Stromal cell of bone marrow (primary cell): ENCODE data around the gene RGS9.
"Not testable (repeated sequence)": the region's sequence is repeated elsewhere in the genome, so short reads cannot be mapped to it uniquely, and the experiment has no call there.

Experiments
- DNase-seq: peaks from one replicate; pipeline ENCODE4 v3.0.0-alpha.2; 2012; ENCODE audit warnings: low read depth

RGS9 gene

GRCh38 chr17:65137021-65137939 is at the start of gene RGS9:
TSS of gene RGS9 (plus strand) at chr17:65137370. CDS start at chr17:65137541, 171 bp downstream.
- peak; percentile 26 for DNase-seq

- DNase-seq = no peak
These were observed 48.4 kb upstream of the RGS9 start for GRCh38 chr17:65088621-65089360.

GRCh38 chr17:65092262-65092661 is 44.9 kb upstream of the RGS9 start:
- DNase-seq = no peak

GRCh38 chr17:65092721-65093356 is 44.3 kb upstream of the RGS9 start:
- DNase-seq = not testable (repeated sequence)

- no peak for DNase-seq
These were observed 43.2 kb upstream of the RGS9 start for GRCh38 chr17:65093930-65094329.

GRCh38 chr17:65095465-65095864 is 41.7 kb upstream of the RGS9 start:
- DNase-seq = no peak

- DNase-seq = not testable (repeated sequence)
These were observed 40.8 kb upstream of the RGS9 start for GRCh38 chr17:65096382-65096781.

- no peak for DNase-seq
These were observed 40.1 kb upstream of the RGS9 start for GRCh38 chr17:65097110-65097509.

- no peak for DNase-seq
These were observed 37.7 kb upstream of the RGS9 start for GRCh38 chr17:65099475-65099874.

GRCh38 chr17:65099941-65100315 is 37.2 kb upstream of the RGS9 start:
- DNase-seq = peak; percentile 92

- peak; percentile 49 for DNase-seq
These were observed 36.6 kb upstream of the RGS9 start for GRCh38 chr17:65100316-65101140.

- no peak for DNase-seq
These were observed 35.8 kb upstream of the RGS9 start for GRCh38 chr17:65101371-65101770.

GRCh38 chr17:65102235-65102634 is 34.9 kb upstream of the RGS9 start:
- DNase-seq = no peak

GRCh38 chr17:65102788-65103187 is 34.4 kb upstream of the RGS9 start:
- no peak for DNase-seq

- DNase-seq = no peak
These were observed 33.7 kb upstream of the RGS9 start for GRCh38 chr17:65103431-65103830.

- DNase-seq = no peak
These were observed 33.3 kb upstream of the RGS9 start for GRCh38 chr17:65103896-65104295.

- no peak for DNase-seq
These were observed 32.6 kb upstream of the RGS9 start for GRCh38 chr17:65104541-65104940.

GRCh38 chr17:65104973-65105372 is 32.2 kb upstream of the RGS9 start:
- DNase-seq = no peak

GRCh38 chr17:65108152-65108551 is 29.0 kb upstream of the RGS9 start:
- DNase-seq = no peak

GRCh38 chr17:65109543-65109942 is 27.6 kb upstream of the RGS9 start:
- DNase-seq = no peak

GRCh38 chr17:65109990-65110680 is 27.0 kb upstream of the RGS9 start:
- peak; percentile 42 for DNase-seq
